Measurements from ENCODE around the gene TTC1.
"Not testable (repeated sequence)": the region's sequence is repeated elsewhere in the genome, so short reads cannot be mapped to it uniquely, and the experiment has no call there.

Gene TTC1

GRCh38 chr5:160008877-160009590 lies at the start of gene TTC1:
Gene TTC1, plus strand, starts transcription at chr5:160009139. Its CDS starts 1,390 bp downstream, at chr5:160010529.
- peak; percentile 71 to 94 (median 92) for DNase-seq

- DNase-seq, result no peak
Observed at GRCh38 chr5:159961176-159962160, 47.5 kb upstream of the TTC1 start.

GRCh38 chr5:159962214-159962613 lies 46.7 kb upstream of the TTC1 start:
- no peak for DNase-seq

- DNase-seq, result no peak
Observed at GRCh38 chr5:159963935-159964334, 45.0 kb upstream of the TTC1 start.

- DNase-seq, result no peak
Observed at GRCh38 chr5:159965031-159965837, 43.7 kb upstream of the TTC1 start.

GRCh38 chr5:159965838-159966128 lies 43.2 kb upstream of the TTC1 start:
- DNase-seq, result not testable (repeated sequence)

- DNase-seq, result no peak
Observed at GRCh38 chr5:159969966-159970365, 39.0 kb upstream of the TTC1 start.

GRCh38 chr5:159971038-159971437 lies 37.9 kb upstream of the TTC1 start:
- no peak for DNase-seq

GRCh38 chr5:159971514-159971913 lies 37.4 kb upstream of the TTC1 start:
- DNase-seq, result no peak

- no peak for DNase-seq
Observed at GRCh38 chr5:159971931-159972461, 36.9 kb upstream of the TTC1 start.

- DNase-seq, result no peak
Observed at GRCh38 chr5:159972538-159973362, 36.2 kb upstream of the TTC1 start.

- DNase-seq, result no peak
Observed at GRCh38 chr5:159975462-159976019, 33.4 kb upstream of the TTC1 start.

- no peak for DNase-seq
Observed at GRCh38 chr5:159976921-159977320, 32.0 kb upstream of the TTC1 start.

- DNase-seq, result no peak
Observed at GRCh38 chr5:159978358-159978757, 30.6 kb upstream of the TTC1 start.

- DNase-seq, result no peak
Observed at GRCh38 chr5:159982421-159983173, 26.3 kb upstream of the TTC1 start.

- DNase-seq, result peak; percentile 42 to 78 (median 62)
Observed at GRCh38 chr5:159987031-159987674, 21.8 kb upstream of the TTC1 start.

GRCh38 chr5:159990506-159990905 lies 18.4 kb upstream of the TTC1 start:
- no peak for DNase-seq

GRCh38 chr5:159992566-159992965 lies 16.4 kb upstream of the TTC1 start:
- DNase-seq, result no peak

- DNase-seq, result no peak
Observed at GRCh38 chr5:159993194-159993593, 15.7 kb upstream of the TTC1 start.

- DNase-seq, result no peak
Observed at GRCh38 chr5:159995907-159996306, 13.0 kb upstream of the TTC1 start.
